ENCODE results near the gene HDAC11.

- no peak for TF ChIP-seq CTCF (IDR thresholded peaks at IDR 0.05)
- no peak for TF ChIP-seq POLR2A (IDR thresholded peaks at IDR 0.05)
Measured at GRCh38 chr3:13519006-13519791, 39.1 kb downstream of the HDAC11 start.
